Measurements from ENCODE around the gene LAMC3.
"Not testable (repeated sequence)": the region's sequence is repeated elsewhere in the genome, so short reads cannot be mapped to it uniquely, and the experiment has no call there.

LAMC3 gene

DNA sequence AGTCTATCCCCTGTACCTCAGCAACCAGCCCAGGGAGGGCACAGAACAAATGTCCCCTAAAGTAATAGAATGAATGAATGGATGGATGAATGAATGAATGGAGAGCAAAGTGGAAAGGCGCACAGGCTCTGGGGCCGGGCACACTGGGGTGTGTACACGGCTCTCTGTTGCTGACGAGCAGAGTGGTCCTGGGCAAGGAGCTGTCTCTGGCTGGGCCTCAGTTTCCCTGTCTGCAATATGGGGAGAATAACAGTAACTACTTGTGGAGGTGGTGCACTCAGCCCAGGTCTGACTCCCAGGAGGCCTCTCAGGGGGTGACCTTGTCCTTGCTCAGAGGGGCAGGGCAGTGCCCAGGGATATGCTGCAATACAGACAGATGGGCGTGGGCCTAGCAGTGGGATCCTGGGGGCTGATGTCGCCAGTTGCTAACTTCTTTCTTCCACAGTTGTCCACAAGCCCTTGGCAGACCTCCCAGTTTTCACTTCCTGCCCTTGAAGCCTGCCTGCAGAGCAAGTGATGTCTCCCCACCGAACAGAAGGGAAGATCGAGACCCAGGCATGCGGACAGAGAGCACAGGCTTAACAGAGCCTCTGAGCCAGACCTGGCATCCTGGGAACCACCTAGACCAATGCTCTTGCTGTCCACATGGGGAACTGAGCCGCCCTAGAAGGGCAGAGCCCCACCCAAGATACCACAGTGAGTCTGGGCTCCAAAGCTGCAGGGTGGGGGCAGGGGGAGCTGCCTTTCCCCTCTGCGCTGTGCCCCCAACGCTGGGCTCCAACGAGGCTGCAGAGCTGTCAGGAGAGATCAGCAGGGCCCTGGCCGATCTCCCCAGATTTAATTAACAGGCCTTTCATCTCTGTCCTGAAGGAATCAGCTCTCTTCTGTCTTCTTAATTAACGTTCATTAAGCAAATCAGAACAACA is 13.6 kb upstream of the LAMC3 start:
- DNase-seq (ENCODE audit: insufficient read length, low spot score): no peak
- TF ChIP-seq SPI1 (IDR thresholded peaks at IDR 0.05; ENCODE audit: low read depth, low read length): no peak
- no peak for TF ChIP-seq POU2F2 (IDR thresholded peaks at IDR 0.05; ENCODE audit: low read depth, low read length)
- no peak for TF ChIP-seq TAF1 (IDR thresholded peaks at IDR 0.05; ENCODE audit: low read depth, low read length)
- no peak for TF ChIP-seq POLR2A (IDR thresholded peaks at IDR 0.05; ENCODE audit: low read depth, low read length)
- no peak for TF ChIP-seq PAX5 (IDR thresholded peaks at IDR 0.05; ENCODE audit: insufficient read depth, low read length, severe bottlenecking)
- no peak for TF ChIP-seq POLR2AphosphoS5 (IDR thresholded peaks at IDR 0.05; ENCODE audit: low read depth, low read length)
- no peak for FAIRE-seq

DNA sequence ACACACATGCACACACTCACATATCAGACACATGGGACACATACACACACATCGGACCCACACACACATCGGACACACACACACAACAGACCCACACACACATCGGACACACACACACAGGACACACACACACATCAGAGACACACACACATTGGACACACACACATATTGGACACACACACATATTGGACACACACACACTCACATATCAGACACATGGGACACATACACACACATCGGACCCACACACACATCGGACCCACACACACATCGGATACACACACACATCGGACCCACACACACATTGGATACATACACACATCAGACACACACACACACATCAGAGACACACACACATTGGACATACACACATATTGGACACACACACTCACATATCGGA is 12.8 kb upstream of the LAMC3 start:
- DNase-seq (ENCODE audit: insufficient read length, low spot score) (no peak), FAIRE-seq (no peak)
- no peak for TF ChIP-seq POU2F2 (IDR thresholded peaks at IDR 0.05; ENCODE audit: low read depth, low read length)
- TF ChIP-seq TAF1 (IDR thresholded peaks at IDR 0.05; ENCODE audit: low read depth, low read length): no peak
- TF ChIP-seq POLR2AphosphoS5 (IDR thresholded peaks at IDR 0.05; ENCODE audit: low read depth, low read length): no peak
- no peak for TF ChIP-seq PAX5 (IDR thresholded peaks at IDR 0.05; ENCODE audit: insufficient read depth, low read length, severe bottlenecking)
- no peak for TF ChIP-seq POLR2A (IDR thresholded peaks at IDR 0.05; ENCODE audit: low read depth, low read length)
- no peak for TF ChIP-seq SPI1 (IDR thresholded peaks at IDR 0.05; ENCODE audit: low read depth, low read length)

DNA sequence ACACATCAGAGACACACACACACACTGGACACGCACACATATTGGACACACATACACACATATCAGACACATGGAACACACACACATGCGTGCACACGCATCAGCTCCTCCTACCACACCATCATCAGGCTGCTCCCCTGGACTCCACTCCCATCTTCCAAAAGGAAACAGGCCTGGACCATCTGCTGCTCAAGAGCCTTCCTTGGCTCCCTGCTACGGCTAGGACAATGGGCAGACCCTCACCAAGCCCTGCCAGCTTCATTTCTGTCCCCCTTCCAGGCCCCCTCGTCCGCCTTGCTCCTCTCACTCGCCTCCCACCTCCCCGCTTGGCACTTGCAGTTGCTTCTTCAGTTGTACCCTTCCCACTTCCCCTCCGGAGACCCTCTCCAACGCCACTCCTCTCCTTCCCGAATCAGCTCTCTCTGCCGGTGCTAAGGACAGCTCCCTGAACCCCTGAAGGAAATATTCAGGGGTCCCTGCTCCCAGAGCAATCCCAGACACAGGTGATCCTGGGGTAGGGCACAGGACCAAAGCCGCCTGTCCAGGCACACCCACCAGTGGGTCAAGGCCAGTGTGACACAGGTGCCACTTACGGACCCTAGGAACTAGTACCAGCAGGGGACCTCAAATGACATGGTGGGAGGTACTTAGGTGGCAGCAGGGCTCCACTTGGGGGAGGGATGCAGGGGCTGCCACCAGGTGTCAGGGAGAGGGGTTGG is 12.1 kb upstream of the LAMC3 start:
- DNase-seq (ENCODE audit: insufficient read length, low spot score) (no peak), FAIRE-seq (no peak)
- TF ChIP-seq POU2F2 (IDR thresholded peaks at IDR 0.05; ENCODE audit: low read depth, low read length) (no peak), SPI1 (IDR thresholded peaks at IDR 0.05; ENCODE audit: low read depth, low read length) (no peak), POLR2AphosphoS5 (IDR thresholded peaks at IDR 0.05; ENCODE audit: low read depth, low read length) (no peak), TAF1 (IDR thresholded peaks at IDR 0.05; ENCODE audit: low read depth, low read length) (no peak), POLR2A (IDR thresholded peaks at IDR 0.05; ENCODE audit: low read depth, low read length) (no peak), PAX5 (IDR thresholded peaks at IDR 0.05; ENCODE audit: insufficient read depth, low read length, severe bottlenecking) (no peak)

DNA sequence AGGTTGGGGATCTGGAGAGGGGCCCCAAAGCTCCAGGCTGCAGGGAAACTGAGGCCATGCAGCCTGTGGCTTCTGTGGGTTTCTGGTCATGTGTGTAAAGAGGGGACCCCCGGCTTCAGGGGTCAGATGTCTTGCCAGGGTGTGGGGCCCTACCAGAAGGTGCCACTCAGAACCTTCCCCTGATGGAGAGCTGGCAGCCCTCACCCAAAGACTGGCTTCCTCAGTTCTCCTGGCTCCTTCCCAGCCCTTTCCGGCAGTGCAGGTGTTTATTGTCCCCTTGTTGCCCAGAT is 11.6 kb upstream of the LAMC3 start:
- no peak for FAIRE-seq
- no peak for DNase-seq (ENCODE audit: insufficient read length, low spot score)
- TF ChIP-seq PAX5 (IDR thresholded peaks at IDR 0.05; ENCODE audit: insufficient read depth, low read length, severe bottlenecking) (no peak), POLR2A (IDR thresholded peaks at IDR 0.05; ENCODE audit: low read depth, low read length) (no peak), SPI1 (IDR thresholded peaks at IDR 0.05; ENCODE audit: low read depth, low read length) (no peak), POLR2AphosphoS5 (IDR thresholded peaks at IDR 0.05; ENCODE audit: low read depth, low read length) (no peak), TAF1 (IDR thresholded peaks at IDR 0.05; ENCODE audit: low read depth, low read length) (no peak), POU2F2 (IDR thresholded peaks at IDR 0.05; ENCODE audit: low read depth, low read length) (no peak)

DNA sequence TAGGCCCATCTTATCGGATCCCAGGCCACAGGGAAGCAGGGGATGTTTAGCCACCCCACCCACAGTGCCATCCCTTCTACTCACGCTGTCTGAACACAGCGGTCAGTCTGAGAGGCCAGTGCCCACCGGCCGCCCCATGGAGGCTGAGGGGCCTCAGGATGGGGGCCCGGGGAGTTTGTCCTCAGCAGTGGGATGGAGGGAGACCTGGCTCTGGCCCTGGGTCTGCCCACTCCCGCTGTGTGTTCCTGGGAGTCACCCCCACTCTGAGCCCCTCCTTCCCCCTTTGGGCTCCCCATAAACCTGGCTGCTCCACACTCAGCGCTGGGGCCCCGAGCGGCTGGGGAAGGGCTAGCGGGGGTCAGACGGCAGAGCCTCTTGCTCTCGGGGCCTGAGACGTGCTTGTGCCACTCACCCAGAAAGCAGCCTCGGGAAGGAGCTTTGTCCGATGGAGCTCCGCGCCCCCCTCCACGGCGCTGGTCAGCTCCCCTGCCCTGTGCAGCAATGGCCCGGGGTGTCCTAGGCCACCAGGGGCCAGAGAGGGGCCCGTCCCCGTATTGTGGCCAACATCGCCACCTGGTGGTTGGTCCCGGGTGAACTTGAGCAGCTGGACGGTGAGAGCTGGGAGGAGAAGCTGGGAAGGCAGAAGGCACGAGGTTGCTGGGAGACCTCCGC is 10.9 kb upstream of the LAMC3 start:
- peak; percentile 89 for DNase-seq (ENCODE audit: insufficient read length, low spot score)
- FAIRE-seq: no peak

DNA sequence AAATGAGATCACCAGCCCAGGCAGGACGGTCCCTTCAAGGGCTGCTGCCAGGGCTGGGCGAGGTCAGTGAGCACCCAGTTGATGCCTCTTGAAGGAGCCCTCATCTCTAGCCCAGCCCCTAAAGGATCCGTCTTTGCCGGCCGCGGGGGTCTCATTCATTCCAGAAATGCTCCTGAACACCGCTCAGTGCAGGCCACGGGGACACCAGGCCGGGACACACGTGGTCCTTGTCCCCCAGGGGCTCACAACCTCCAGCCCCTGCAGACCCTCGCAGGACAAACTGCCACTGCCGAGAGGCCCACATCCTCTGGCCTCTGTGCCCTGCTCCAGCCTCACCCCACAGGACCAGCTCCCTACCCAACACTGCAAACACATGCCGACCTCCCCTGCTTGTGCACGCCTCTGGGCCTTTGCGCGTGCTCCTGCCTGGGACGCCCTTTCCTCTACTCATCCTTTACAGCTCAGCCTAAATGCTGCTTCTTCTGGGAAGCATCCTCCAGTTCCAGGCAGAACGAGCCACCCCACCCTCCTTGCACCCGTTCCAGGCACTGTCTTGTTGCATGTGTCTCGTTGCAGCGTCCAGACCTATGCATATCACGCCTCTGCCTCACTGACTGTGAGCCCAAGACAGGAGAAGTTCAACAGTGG is 10.3 kb upstream of the LAMC3 start:
- TF ChIP-seq POU2F2 (IDR thresholded peaks at IDR 0.05; ENCODE audit: low read depth, low read length) (0 out of 2 replicates have a peak, but pooled peaks have one; percentile 9), POLR2A (IDR thresholded peaks at IDR 0.05; ENCODE audit: low read depth, low read length) (no peak), TAF1 (IDR thresholded peaks at IDR 0.05; ENCODE audit: low read depth, low read length) (no peak)
- DNase-seq (ENCODE audit: insufficient read length, low spot score) (no peak), FAIRE-seq (no peak)

More for the DNA sequence above, 10.9 kb upstream of the LAMC3 start:
- TF ChIP-seq TAF1 (IDR thresholded peaks at IDR 0.05; ENCODE audit: low read depth, low read length) (no peak), POLR2A (IDR thresholded peaks at IDR 0.05; ENCODE audit: low read depth, low read length) (no peak), SPI1 (IDR thresholded peaks at IDR 0.05; ENCODE audit: low read depth, low read length) (no peak), POLR2AphosphoS5 (IDR thresholded peaks at IDR 0.05; ENCODE audit: low read depth, low read length) (no peak), POU2F2 (IDR thresholded peaks at IDR 0.05; ENCODE audit: low read depth, low read length) (no peak)

DNA sequence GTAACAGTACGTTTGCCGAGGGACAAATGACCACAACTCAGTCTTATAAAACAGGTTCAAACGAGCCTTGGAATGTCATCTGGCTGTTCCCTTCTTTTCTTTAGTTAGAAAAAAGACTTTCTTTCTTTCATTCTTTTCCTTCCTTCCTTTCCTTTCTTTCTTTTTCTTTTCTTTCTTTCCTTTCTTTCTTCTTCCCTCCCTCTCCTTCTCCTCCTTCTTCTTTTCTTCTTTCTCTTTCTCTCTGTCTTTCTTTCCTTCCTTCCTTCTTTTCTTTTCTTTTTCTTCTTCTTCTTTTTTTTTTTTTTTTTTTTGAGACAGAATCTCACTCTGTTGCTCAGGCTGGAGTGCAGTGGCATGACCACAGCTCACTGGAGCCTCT is 9.7 kb upstream of the LAMC3 start:
- TF ChIP-seq POLR2A (IDR thresholded peaks at IDR 0.05; ENCODE audit: low read depth, low read length): no peak
- TF ChIP-seq POLR2AphosphoS5 (IDR thresholded peaks at IDR 0.05; ENCODE audit: low read depth, low read length): no peak
- TF ChIP-seq PAX5 (IDR thresholded peaks at IDR 0.05; ENCODE audit: insufficient read depth, low read length, severe bottlenecking): no peak
- TF ChIP-seq SPI1 (IDR thresholded peaks at IDR 0.05; ENCODE audit: low read depth, low read length): no peak
- DNase-seq (ENCODE audit: insufficient read length, low spot score): no peak
- FAIRE-seq: no peak

DNA sequence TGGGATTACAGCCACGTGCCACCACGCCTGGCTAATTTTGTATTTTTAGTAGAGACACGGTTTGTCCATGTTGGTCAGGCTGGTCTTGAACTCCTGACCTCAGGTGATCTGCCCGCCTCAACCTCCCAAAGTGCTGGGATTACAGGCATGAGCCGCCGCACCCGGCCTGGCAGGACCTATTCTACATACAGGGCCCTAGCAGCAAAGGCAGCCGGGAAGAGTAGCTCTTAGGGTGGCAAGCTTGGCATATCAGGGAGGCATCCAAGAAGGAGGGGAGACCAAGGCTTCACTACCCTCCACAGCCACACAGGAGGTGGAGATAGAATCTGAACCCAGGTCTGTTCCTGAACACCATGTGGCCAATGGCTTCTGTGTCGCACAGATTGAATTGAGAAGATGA is 8.4 kb upstream of the LAMC3 start:
- not testable (repeated sequence) for FAIRE-seq; DNase-seq (ENCODE audit: insufficient read length, low spot score)

DNA sequence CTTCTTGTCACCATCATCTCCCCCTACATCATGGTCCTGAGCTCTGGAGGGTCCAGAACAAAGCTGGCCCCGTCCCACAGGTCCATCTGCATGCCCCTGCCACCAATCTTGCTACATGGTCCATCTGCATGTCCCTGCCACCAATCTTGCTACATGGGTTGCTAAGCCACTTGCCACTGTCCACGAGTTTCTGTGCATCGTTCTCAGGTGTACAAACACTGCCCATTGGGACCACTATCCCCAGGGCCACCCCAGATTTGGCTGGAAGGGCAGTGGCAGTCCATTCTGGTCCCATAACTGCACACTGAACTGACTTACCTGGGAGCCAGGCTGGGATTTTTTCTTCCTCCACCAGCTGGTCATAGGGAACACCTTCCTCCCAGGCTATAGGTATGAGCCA is 8.0 kb upstream of the LAMC3 start:
- DNase-seq (ENCODE audit: insufficient read length, low spot score): no peak
- FAIRE-seq: no peak
- TF ChIP-seq POLR2AphosphoS5 (IDR thresholded peaks at IDR 0.05; ENCODE audit: low read depth, low read length) (no peak), TAF1 (IDR thresholded peaks at IDR 0.05; ENCODE audit: low read depth, low read length) (no peak), POLR2A (IDR thresholded peaks at IDR 0.05; ENCODE audit: low read depth, low read length) (no peak), SPI1 (IDR thresholded peaks at IDR 0.05; ENCODE audit: low read depth, low read length) (no peak), POU2F2 (IDR thresholded peaks at IDR 0.05; ENCODE audit: low read depth, low read length) (no peak), PAX5 (IDR thresholded peaks at IDR 0.05; ENCODE audit: insufficient read depth, low read length, severe bottlenecking) (no peak)
